GM12801 (cell line): ENCODE data around the gene ARL5A.

Source experiments
- TF ChIP-seq, protein P1 (sequence below): IDR thresholded peaks from one replicate; pipeline ENCODE4 v1.5.1; 2011; ENCODE audit warnings: control low read depth; ENCODE audit not compliant: insufficient read length; ENCODE audit errors: extremely low read depth

ARL5A gene

GRCh38 chr2:151774506-151774905, 53.7 kb downstream of the ARL5A start:
- TF ChIP-seq, protein P1, sequence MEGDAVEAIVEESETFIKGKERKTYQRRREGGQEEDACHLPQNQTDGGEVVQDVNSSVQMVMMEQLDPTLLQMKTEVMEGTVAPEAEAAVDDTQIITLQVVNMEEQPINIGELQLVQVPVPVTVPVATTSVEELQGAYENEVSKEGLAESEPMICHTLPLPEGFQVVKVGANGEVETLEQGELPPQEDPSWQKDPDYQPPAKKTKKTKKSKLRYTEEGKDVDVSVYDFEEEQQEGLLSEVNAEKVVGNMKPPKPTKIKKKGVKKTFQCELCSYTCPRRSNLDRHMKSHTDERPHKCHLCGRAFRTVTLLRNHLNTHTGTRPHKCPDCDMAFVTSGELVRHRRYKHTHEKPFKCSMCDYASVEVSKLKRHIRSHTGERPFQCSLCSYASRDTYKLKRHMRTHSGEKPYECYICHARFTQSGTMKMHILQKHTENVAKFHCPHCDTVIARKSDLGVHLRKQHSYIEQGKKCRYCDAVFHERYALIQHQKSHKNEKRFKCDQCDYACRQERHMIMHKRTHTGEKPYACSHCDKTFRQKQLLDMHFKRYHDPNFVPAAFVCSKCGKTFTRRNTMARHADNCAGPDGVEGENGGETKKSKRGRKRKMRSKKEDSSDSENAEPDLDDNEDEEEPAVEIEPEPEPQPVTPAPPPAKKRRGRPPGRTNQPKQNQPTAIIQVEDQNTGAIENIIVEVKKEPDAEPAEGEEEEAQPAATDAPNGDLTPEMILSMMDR: no peak

DNA sequence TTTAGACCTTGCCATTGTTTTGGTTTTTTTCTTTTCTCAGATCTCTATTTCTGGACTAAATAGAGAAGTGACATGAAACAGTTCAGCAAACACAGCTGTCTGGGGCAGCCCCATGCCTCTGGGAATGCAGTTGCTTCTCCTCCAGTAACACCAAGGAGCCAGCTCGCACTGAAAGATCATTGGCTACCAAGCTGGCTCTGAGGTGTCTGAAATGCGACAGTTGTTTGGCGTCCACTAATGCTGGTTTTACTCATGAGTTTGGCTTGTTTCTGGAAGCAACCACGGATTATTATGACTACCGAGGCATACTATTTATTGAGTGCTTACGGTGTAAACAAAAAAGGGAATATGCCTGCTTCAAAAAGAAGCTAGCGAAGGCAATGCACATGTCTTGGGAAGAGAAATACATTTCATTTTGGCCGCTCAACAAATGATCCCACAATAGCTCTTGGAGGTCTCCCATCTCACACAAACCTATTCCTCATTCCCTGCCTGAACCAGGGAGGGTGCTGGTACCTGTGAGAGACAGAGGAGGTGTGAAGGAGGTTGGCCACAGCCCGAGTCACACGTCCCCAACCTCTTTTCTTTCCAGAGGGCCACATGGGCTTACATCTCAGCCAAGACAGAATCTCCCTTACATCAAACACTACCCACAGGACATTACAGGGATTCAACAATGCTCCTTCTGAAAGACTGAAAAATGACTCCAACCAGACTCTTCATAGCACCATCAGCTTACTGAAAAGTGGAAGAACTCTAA, 56.4 kb downstream of the ARL5A start:
- TF ChIP-seq, protein P1: no peak

DNA sequence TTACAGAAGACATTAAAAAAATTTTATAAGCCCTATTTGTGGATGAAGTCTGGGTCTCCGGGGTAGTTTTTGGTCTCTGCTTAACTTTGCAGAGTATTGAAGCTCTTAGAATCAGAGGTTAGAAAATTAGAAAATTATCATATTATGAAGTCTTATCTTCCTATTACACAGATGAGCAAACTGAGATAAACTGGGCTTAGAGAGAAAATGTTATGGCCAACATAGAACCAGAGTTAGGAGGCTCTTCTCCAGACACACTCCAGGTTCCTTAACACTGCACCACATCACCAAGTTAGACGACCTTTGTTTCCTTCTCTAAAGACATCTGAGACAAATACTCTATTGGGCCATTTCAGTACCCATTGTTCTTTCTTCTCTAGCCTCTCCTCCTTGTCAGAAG, 57.2 kb downstream of the ARL5A start:
- TF ChIP-seq, protein P1: no peak

DNA sequence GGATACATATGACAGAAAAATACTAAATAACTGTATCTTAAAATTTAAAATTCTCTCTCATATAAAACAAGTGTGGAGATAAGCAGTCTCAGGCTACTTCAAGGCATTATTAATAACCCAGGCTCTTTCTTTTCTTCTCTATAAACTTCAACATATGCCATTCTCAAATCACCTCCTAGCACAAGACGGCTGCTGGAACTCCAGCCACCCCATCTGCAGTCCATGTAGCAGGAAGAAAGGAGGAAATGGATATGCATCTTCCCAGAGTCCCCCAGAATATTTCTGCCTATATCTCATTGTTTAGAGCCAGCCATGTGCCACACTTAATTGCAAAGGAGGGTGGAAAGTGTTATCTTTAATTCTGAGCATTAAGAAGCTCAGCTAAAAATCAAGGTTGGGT, 58.6 kb downstream of the ARL5A start:
- TF ChIP-seq, protein P1: no peak

DNA sequence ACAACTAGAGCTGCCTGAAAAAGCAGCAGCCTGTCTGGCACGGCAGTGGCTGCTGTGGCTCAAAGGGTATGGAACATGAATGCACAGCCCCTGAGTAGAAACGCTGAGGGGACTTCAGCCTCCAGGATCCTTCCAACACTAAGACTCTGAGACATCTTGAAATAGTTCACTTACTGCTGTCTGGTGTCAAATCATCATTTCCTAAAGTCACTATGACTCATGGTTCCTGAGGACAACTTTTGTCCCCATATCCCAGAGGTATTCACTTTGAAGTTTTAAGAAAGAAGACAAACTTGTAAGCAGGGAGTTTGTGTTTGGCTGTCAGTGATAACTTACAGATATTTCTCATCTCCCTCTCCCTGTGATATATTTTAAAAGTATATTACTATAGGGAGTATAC, 60.7 kb downstream of the ARL5A start:
- TF ChIP-seq, protein P1: no peak

- TF ChIP-seq, protein P1: no peak
These were observed 61.6 kb downstream of the ARL5A start for GRCh38 chr2:151766437-151767153.

DNA sequence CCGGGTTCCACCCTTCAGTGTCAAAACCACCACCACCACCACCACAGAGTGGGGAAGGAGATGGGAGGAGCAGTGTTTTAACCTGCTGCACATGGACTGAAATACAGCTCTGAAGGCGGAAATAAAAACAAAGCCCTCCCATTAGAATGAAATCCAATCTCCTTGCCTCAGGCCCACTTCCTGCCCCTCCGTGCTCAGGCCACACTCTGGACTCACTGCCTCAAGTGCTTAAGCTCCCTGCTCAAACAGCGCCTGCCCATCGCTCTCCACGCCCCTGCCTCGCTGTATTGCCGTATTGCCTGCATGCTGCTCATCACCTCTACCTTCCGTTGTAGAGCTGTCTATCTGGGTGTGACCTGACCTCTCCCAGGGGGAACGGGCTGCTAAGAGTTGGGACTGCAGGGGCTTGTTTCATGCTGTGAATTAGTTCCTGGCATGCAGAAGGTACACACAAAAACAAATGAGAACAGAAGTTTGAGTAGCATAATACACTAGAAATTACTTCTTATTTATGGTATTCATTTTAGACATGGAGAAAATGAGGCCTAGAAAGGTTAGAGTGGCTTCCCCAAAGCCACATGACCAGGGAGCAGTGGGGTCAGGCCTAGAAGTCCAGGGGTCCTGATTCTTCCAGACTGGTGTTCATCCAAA, 62.3 kb downstream of the ARL5A start:
- TF ChIP-seq, protein P1: no peak
